LNCaP clone FGC (cell line): ENCODE data around the gene CAPN2.
"Not testable (repeated sequence)": the region's sequence is repeated elsewhere in the genome, so short reads cannot be mapped to it uniquely, and the experiment has no call there.

Source experiments
- DNase-seq: peaks from one replicate; pipeline ENCODE4 v3.0.0-alpha.2; 2011; ENCODE audit warnings: low read depth
- H3K4me3 ChIP-seq: 2 replicates; pipeline ENCODE4 v1.5.1; 2011; ENCODE audit warnings: mild to moderate bottlenecking, low read depth, low read length, control low read depth
- CTCF ChIP-seq: IDR thresholded peaks from 2 replicates; pipeline ENCODE4 v1.5.1; 2012; ENCODE audit warnings: mild to moderate bottlenecking; ENCODE audit not compliant: control insufficient read depth, insufficient read depth; ENCODE audit errors: extremely low read depth

The CAPN2 gene

GRCh38 chr1:223732993-223733798, 20.9 kb downstream of the CAPN2 start:
- DNase-seq = no peak
- no peak for TF ChIP-seq CTCF
- H3K4me3 ChIP-seq = no peak overlapping the region

- no peak overlapping the region for H3K4me3 ChIP-seq
- peak; percentile 69 for DNase-seq
- TF ChIP-seq CTCF = no peak
Observed at GRCh38 chr1:223733898-223734852, 21.8 kb downstream of the CAPN2 start.

- H3K4me3 ChIP-seq, DNase-seq: not testable (repeated sequence)
Observed at GRCh38 chr1:223736638-223737037, 24.3 kb downstream of the CAPN2 start.

GRCh38 chr1:223737342-223737741, 25.0 kb downstream of the CAPN2 start:
- TF ChIP-seq CTCF = no peak
- no peak for DNase-seq
- no peak overlapping the region for H3K4me3 ChIP-seq

GRCh38 chr1:223738465-223739365, 26.4 kb downstream of the CAPN2 start:
- no peak for TF ChIP-seq CTCF
- no peak overlapping the region for H3K4me3 ChIP-seq
- peak; percentile 88 for DNase-seq

- DNase-seq = no peak
- TF ChIP-seq CTCF = no peak
- no peak overlapping the region for H3K4me3 ChIP-seq
Observed at GRCh38 chr1:223739366-223740037, 27.2 kb downstream of the CAPN2 start.

GRCh38 chr1:223740038-223740736, 27.8 kb downstream of the CAPN2 start:
- DNase-seq, H3K4me3 ChIP-seq: not testable (repeated sequence)
